Measurements from ENCODE around the gene THADA.
A peak's percentile ranks its signal among the peaks of the same experiment; 100 is the strongest.

Gene THADA

DNA sequence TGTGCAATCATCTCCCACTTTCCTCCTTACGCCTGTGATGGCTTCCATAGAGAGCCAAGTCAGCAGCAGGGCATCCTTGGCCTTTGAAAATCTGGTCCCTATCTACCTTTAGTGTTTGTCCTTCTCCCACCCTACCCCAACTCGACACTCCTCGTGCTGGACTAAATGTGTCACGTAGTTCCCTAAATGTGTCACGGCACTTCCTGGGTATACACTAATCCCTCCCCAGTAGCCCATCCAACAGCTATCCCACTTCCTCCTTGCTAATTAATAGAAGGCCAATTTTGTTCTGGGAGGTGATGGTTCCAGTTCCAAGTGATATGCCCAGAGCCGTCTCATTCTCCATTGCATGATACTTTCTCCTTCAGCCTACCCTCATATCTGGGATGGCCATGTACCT is 332.9 kb downstream of the THADA start:
- H3K4me3 ChIP-seq (ENCODE audit: low read depth, low read length) = no peak overlapping the region
- no peak for DNase-seq (ENCODE audit: low read depth)
- TF ChIP-seq, protein P1, sequence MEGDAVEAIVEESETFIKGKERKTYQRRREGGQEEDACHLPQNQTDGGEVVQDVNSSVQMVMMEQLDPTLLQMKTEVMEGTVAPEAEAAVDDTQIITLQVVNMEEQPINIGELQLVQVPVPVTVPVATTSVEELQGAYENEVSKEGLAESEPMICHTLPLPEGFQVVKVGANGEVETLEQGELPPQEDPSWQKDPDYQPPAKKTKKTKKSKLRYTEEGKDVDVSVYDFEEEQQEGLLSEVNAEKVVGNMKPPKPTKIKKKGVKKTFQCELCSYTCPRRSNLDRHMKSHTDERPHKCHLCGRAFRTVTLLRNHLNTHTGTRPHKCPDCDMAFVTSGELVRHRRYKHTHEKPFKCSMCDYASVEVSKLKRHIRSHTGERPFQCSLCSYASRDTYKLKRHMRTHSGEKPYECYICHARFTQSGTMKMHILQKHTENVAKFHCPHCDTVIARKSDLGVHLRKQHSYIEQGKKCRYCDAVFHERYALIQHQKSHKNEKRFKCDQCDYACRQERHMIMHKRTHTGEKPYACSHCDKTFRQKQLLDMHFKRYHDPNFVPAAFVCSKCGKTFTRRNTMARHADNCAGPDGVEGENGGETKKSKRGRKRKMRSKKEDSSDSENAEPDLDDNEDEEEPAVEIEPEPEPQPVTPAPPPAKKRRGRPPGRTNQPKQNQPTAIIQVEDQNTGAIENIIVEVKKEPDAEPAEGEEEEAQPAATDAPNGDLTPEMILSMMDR (conservative IDR thresholded peaks at IDR 0.05; ENCODE audit: low read depth, low read length) = no peak

DNA sequence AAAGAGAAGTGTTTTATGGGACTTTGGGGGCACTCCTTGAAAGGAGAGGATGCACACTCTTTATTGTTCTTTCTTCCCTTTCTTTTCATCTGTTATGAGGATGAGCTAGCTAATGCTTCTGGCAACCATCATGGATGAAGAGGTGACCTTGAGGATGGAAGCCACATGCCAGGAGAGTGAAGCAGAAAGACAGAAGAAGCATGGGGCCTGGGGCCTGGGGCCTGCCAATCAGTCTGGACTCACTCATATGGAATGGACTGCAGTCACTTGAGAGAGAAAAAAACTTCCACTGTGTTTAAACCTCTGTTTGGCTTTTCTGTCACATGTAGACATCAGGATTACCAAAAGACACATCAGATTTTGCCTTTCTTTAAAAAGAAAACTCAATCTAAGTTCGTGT is 333.6 kb downstream of the THADA start:
- no peak overlapping the region for H3K4me3 ChIP-seq (ENCODE audit: low read depth, low read length)
- TF ChIP-seq, protein P1 (conservative IDR thresholded peaks at IDR 0.05; ENCODE audit: low read depth, low read length) = no peak
- no peak for DNase-seq (ENCODE audit: low read depth)

DNA sequence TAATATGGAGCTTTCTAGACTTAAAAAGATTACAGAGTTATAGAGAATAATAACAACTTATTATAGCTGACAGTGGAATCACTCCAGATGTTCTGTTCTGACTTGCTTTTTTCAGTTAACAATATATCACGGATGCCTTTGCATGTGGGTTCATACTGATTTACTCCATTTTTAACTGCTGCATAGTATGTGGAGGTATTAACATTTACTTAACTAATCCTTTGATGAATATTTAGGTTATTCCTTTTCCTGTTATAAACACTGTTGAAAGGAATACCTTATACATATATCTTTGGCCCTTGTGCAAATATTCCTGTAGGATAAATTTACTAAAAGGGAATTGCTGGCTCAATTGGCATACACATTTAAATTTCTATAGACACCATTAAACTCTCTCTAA is 336.3 kb downstream of the THADA start:
- no peak for DNase-seq (ENCODE audit: low read depth)
- TF ChIP-seq, protein P1 (conservative IDR thresholded peaks at IDR 0.05; ENCODE audit: low read depth, low read length) = no peak
- no peak overlapping the region for H3K4me3 ChIP-seq (ENCODE audit: low read depth, low read length)

DNA sequence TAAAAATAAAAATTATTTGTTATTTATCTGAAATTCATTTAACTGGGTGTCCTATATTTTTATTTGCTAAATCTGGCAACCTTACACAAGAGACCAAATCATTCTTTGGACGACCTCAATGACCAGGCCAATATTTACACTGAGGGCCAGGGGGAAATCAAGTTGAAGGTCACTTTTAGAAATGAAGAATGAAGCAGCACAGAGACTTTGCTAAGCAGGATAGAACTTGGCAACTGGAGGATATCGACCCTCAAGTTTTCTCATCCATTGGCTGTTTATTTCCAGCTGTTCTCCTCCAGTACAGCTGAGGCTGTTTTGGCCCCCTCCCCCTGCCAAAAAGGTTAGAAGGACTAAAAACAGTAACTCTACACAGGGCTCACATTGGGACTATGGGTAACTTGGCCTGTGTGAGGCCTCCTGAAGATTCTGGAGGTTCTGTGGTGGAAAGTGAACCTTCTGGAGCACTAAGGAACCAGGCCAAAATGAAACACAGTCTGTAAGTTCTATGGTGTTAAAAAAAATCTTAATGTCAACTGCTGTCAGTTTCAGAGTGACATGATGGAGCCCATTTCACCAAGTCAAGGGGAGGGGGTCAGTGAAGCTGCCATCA is 337.2 kb downstream of the THADA start:
- no peak overlapping the region for H3K4me3 ChIP-seq (ENCODE audit: low read depth, low read length)
- TF ChIP-seq, protein P1 (conservative IDR thresholded peaks at IDR 0.05; ENCODE audit: low read depth, low read length) = no peak
- no peak for DNase-seq (ENCODE audit: low read depth)

DNA sequence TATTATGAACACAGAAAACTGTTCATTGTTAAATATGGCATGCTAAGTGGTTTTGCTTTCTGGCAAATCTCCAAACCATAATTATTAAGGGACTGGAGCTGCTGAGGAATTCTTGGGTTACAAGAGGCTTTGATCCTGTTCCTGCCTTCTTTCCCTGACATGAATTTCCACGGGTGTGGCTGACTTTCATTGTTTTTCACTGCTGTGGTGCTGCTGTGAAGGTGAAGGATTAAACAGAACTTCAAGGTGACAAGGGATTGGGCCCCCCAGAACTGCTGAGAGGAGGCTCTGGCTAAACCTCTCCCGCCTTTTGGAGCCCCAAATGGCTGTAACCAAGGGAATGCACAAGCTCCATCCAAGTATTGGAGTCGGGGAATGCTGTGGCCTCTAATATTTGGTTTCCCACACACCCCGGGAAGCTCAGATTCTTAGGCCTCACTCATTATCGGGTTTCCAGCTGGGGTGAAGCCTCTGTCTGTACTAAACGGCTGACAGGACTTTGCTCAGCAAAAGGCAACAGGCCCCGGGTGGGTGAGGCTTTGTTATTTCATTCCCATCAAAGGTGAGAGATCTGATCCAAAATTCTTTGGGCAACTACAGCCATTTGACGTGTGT is 340.4 kb downstream of the THADA start:
- peak; percentile 41 for DNase-seq (ENCODE audit: low read depth)
- TF ChIP-seq, protein P1 (conservative IDR thresholded peaks at IDR 0.05; ENCODE audit: low read depth, low read length) = no peak
- no peak overlapping the region for H3K4me3 ChIP-seq (ENCODE audit: low read depth, low read length)

DNA sequence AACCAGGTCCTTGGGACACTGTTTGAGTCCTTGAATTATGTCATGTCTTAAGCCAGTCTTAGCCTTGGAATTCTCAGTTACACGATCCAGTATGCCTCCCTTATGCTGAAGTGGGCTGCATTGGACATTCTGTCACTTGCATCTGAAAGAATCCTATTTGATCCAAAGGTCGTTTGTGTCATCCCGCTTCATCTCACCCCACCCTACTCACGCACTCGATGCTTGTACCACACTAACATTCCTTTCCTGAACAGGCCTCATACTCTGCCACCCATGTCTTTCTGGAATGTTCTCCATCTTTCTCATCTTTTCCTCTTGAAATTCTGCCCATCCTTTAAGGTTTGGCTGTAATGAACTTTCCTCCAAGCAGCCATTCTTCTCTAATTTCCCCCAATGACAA is 341.5 kb downstream of the THADA start:
- no peak overlapping the region for H3K4me3 ChIP-seq (ENCODE audit: low read depth, low read length)
- no peak for DNase-seq (ENCODE audit: low read depth)
- TF ChIP-seq, protein P1 (conservative IDR thresholded peaks at IDR 0.05; ENCODE audit: low read depth, low read length) = no peak

DNA sequence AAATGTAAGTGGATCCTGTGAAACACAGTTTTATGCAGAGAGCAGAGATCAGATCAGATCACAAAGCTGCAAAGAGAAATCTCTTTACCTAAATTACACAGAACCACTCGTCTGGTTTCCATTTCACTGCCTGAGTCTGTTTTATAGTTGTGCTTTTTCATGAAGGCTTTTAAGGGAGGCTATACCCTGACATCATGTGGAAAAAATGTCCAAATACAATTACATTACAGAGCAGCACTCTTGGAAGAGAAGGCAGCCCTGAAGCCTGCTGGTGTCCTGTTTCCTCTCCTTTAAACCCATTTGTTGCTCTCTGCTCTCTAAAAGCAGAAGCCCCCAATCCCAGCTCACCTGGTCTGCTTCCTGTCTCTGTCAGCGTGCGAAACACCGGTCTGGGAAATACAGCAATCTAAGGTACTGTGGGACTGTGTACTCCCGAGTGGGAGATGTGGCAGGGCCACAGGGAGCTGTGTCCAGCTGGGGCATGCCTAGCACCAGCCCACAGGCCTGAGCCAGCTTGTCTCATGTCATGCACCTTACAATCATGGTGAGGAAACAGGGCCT is 344.6 kb downstream of the THADA start:
- H3K4me3 ChIP-seq (ENCODE audit: low read depth, low read length) = no peak overlapping the region
- TF ChIP-seq, protein P1 (conservative IDR thresholded peaks at IDR 0.05; ENCODE audit: low read depth, low read length) = no peak
- peak; percentile 83 for DNase-seq (ENCODE audit: low read depth)
